IMR-90 (cell line): ENCODE data around the gene TNFAIP8L1. TPM values are rescaled to one million over a fixed set of nuclear protein-coding genes. Genes with fewer than 3 reads are reported as not detected.

ENCODE experiments used
- ATAC-seq: fragments of 200-7000 bp; cut with Tn5 transposase; 2 replicates; pipeline ENCODE4 v1.9.1; 2020; ENCODE audit warnings: low read depth, mild to moderate bottlenecking, moderate library complexity
- BruUV-seq: library from RNA; stranded (reverse); fragments of 400-500 nt; replicated peaks from 2 replicates; lab custom pipeline; 2021; lab: Mats Ljungman, UMichigan
- CTCF ChIA-PET: fragments of 300-600 bp; formaldehyde crosslinking; extraction: SDS; loops from one replicate; lab custom pipeline; 2021; ENCODE audit warnings: antibody characterized with exemption; lab: Yijun Ruan, JAX
- POLR2A ChIA-PET: fragments of 300-600 bp; sonication (Branson Sonifier 250); formaldehyde crosslinking; loops from one replicate; lab custom pipeline; 2022; ENCODE audit warnings: antibody characterized with exemption; ENCODE audit not compliant: unreplicated experiment; lab: Charles Lee
- DNase-seq: peaks from one replicate; pipeline ENCODE4 v3.0.0; 2013
- H2AFZ ChIP-seq: replicated peaks from 2 replicates; pipeline ENCODE3; 2013; ENCODE audit warnings: low read length, mild to moderate bottlenecking; ENCODE audit not compliant: poor library complexity
- H2AK5ac ChIP-seq: 2 replicates; pipeline ENCODE4 v1.6.1; 2013; ENCODE audit warnings: low read depth, low read length, inconsistent platforms
- H2AK9ac ChIP-seq: replicated peaks from 2 replicates; pipeline ENCODE3; 2013; ENCODE audit warnings: mild to moderate bottlenecking, low read depth, low read length, moderate library complexity; ENCODE audit not compliant: poor library complexity
- H2BK120ac ChIP-seq: 2 replicates; pipeline ENCODE4 v1.6.1; 2013; ENCODE audit warnings: low read depth, low read length, inconsistent platforms
- H2BK15ac ChIP-seq: 3 replicates; pipeline ENCODE4 v1.6.1; 2013; ENCODE audit warnings: low read depth, low read length, inconsistent platforms
- H2BK20ac ChIP-seq: 2 replicates; pipeline ENCODE4 v1.6.1; 2013; ENCODE audit warnings: low read depth, mild to moderate bottlenecking, inconsistent platforms, low read length, moderate library complexity
- H2BK5ac ChIP-seq: 2 replicates; pipeline ENCODE4 v1.6.1; 2013; ENCODE audit warnings: mild to moderate bottlenecking, low read depth, low read length, inconsistent platforms; ENCODE audit not compliant: poor library complexity, severe bottlenecking
- H3K14ac ChIP-seq: replicated peaks from 2 replicates; pipeline ENCODE4 v1.6.1; 2013; ENCODE audit warnings: low read depth, low read length, inconsistent platforms
- H3K18ac ChIP-seq: 2 replicates; pipeline ENCODE4 v1.6.1; 2013; ENCODE audit warnings: low read depth, low read length, control low read depth
- H3K23ac ChIP-seq: 2 replicates; pipeline ENCODE4 v1.6.1; 2013; ENCODE audit warnings: low read depth, low read length, inconsistent platforms
- H3K27ac ChIP-seq: 2 replicates; pipeline ENCODE4 v1.5.1; 2013; ENCODE audit warnings: mild to moderate bottlenecking, control low read depth, low read length; ENCODE audit not compliant: insufficient read depth
- H3K27me3 ChIP-seq: 2 replicates; pipeline ENCODE4 v1.6.1; 2013; ENCODE audit warnings: low read length; ENCODE audit not compliant: control insufficient read depth, insufficient read depth
- H3K36me3 ChIP-seq: 2 replicates; pipeline ENCODE4 v1.6.1; 2013; ENCODE audit warnings: low read length, mixed read lengths; ENCODE audit not compliant: control insufficient read depth, insufficient read depth
- H3K4ac ChIP-seq: 2 replicates; pipeline ENCODE4 v1.6.1; 2013; ENCODE audit warnings: low read depth, low read length, inconsistent platforms
- H3K4me1 ChIP-seq: 2 replicates; pipeline ENCODE4 v1.6.1; 2013; ENCODE audit warnings: low read length, mixed read lengths; ENCODE audit not compliant: control insufficient read depth, insufficient read depth
- H3K4me2 ChIP-seq: 2 replicates; pipeline ENCODE4 v1.6.1; 2013; ENCODE audit warnings: low read depth, mild to moderate bottlenecking, control low read depth, low read length, moderate library complexity
- H3K4me3 ChIP-seq: 2 replicates; pipeline ENCODE4 v1.5.1; 2013; ENCODE audit warnings: low read depth, mild to moderate bottlenecking, control low read depth, low read length, moderate library complexity; ENCODE audit not compliant: insufficient read depth
- H3K56ac ChIP-seq: 2 replicates; pipeline ENCODE4 v1.6.1; 2013; ENCODE audit warnings: low read length, inconsistent platforms; ENCODE audit not compliant: insufficient read depth; ENCODE audit errors: extremely low read depth
- H3K79me1 ChIP-seq, 2 experiments: 2 replicates each; pipeline ENCODE4 v1.6.1; 2013; ENCODE audit warnings: low read length in 2 of 2, inconsistent platforms in 1 of 2, low read depth in 1 of 2
- H3K9ac ChIP-seq: 2 replicates; pipeline ENCODE4 v1.6.1; 2013; ENCODE audit warnings: low read depth, low read length, control low read depth
- H3K9me1 ChIP-seq: 2 replicates; pipeline ENCODE4 v1.6.1; 2013; ENCODE audit warnings: low read length, inconsistent platforms; ENCODE audit not compliant: insufficient read depth
- H3K9me3 ChIP-seq: 2 replicates; pipeline ENCODE4 v1.6.1; 2013; ENCODE audit warnings: low read length; ENCODE audit not compliant: control insufficient read depth, insufficient read depth
- H4K20me1 ChIP-seq: 2 replicates; pipeline ENCODE4 v1.6.1; 2013; ENCODE audit warnings: low read length, inconsistent platforms; ENCODE audit not compliant: insufficient read depth
- H4K5ac ChIP-seq: 2 replicates; pipeline ENCODE4 v1.6.1; 2013; ENCODE audit warnings: mild to moderate bottlenecking, low read depth, low read length, control low read depth
- H4K8ac ChIP-seq, 2 experiments: 2 replicates each; pipeline ENCODE4 v1.6.1; 2013; ENCODE audit warnings: low read depth in 2 of 2, low read length in 2 of 2, control low read depth in 1 of 2, inconsistent platforms in 1 of 2
- H4K91ac ChIP-seq: 2 replicates; pipeline ENCODE4 v1.6.1; 2013; ENCODE audit warnings: low read depth, low read length, inconsistent platforms; ENCODE audit not compliant: insufficient read depth
- CTCF ChIP-seq: conservative IDR thresholded peaks from 2 replicates; pipeline ENCODE4 v1.5.1; 2012; ENCODE audit warnings: mild to moderate bottlenecking, low read depth, low read length, improper control_type of control experiment
- MAFK ChIP-seq: IDR thresholded peaks from 2 replicates; pipeline ENCODE4 v1.6.1; 2012; ENCODE audit warnings: low read depth, low read length, improper control_type of control experiment
- NFE2L2 ChIP-seq: fragments of 150-350 bp; IDR thresholded peaks from 2 replicates; pipeline ENCODE4 v1.6.1; 2016; ENCODE audit warnings: low read depth, mild to moderate bottlenecking, low read length
- RFX5 ChIP-seq: IDR thresholded peaks from 2 replicates; pipeline ENCODE4 v1.8.0; 2012; ENCODE audit warnings: low read depth, mild to moderate bottlenecking, low read length, moderate library complexity
- USF2 ChIP-seq: fragments of 150-350 bp; IDR thresholded peaks from 2 replicates; pipeline ENCODE4 v1.6.1; 2017; ENCODE audit warnings: mild to moderate bottlenecking, antibody characterized with exemption, low read length, low read depth
- WGBS, 2 experiments: methylation state at CpG; one replicate each; pipeline versions ENCODE4 v1.1.5 to v1.1.7; 2013; ENCODE audit warnings: missing lambda C conversion rate in 2 of 2; ENCODE audit not compliant: insufficient read length in 1 of 2; ENCODE audit errors: extremely low coverage in 2 of 2; 5-methylcytosine and 5-hydroxymethylcytosine counted together
- dilution Hi-C: fragments of 300-500 bp; cut with HindIII; formaldehyde crosslinking; loops from one replicate; pipeline ENCODE4 v1.14.3; 2018; ENCODE audit warnings: low sequenced_read_pairs; ENCODE audit not compliant: unreplicated experiment
- in situ Hi-C: fragments of 300-500 bp; cut with MboI; formaldehyde crosslinking; loops from 3 replicates; pipeline ENCODE4 v1.14.3; 2019; ENCODE audit warnings: low sequenced_read_pairs, inconsistent platforms, mixed read lengths
- intact Hi-C: fragments of 100-400 bp; cut with micrococcal nuclease; formaldehyde crosslinking; loops from 2 replicates; pipeline ENCODE4 v1.10.0; 2022
- polyA plus RNA-seq, 3 experiments: library from polyadenylated mRNA; depleted of rRNA; stranded (reverse); fragments of >200 nt; gene quantifications; 2 replicates each; pipeline ENCODE4 v1.2.3, GENCODE V29; 2012; ENCODE audit warnings: low replicate concordance in 1 of 3
- total RNA-seq: library from RNA; depleted of rRNA; stranded (reverse); fragments of >200 nt; gene quantifications from 2 replicates; pipeline ENCODE4 v1.2.3, GENCODE V29; 2012

The TNFAIP8L1 gene
- total and polyA plus RNA-seq, 2 of the 4 experiments (the other 2 are of a cell fraction), result 2.5 to 6.0 TPM

- ChIA-PET CTCF (no interaction called here), POLR2A (no interaction called here)
- no peak overlapping the region for H2AFZ ChIP-seq
- H3K9ac ChIP-seq, result no peak overlapping the region
- no peak overlapping the region for H4K91ac ChIP-seq
- H2AK9ac ChIP-seq, result no peak overlapping the region
- H2AK5ac ChIP-seq, result no peak overlapping the region
- H4K5ac ChIP-seq, result no peak overlapping the region
- 89% methylated on average over 4 of the region's 14 CpGs; no CpG with 5 or more reads in 1 of the 2 experiments for WGBS, 2 experiments
- no peaks in the 10 kb centered on the region for H3K27me3 ChIP-seq
- H3K23ac ChIP-seq, result no peak overlapping the region
- DNase-seq (no peak), ATAC-seq (no peak)
- no peak overlapping the region for H2BK5ac ChIP-seq
- no peak overlapping the region for H3K4ac ChIP-seq
- no peak for TF ChIP-seq MAFK
- TF ChIP-seq CTCF, result no peak
- no peak for TF ChIP-seq NFE2L2
- TF ChIP-seq RFX5, result no peak
- no peak for TF ChIP-seq USF2
- dilution Hi-C loops, result no loop called here
- H3K79me1 ChIP-seq, result peaks cover 20 to 37% of the 10 kb centered on the region in 2 experiments
- H3K4me1 ChIP-seq, result peaks cover 4% of the 10 kb centered on the region; the same call in 1 of the 2 replicates
- no peak overlapping the region for H3K14ac ChIP-seq
- no peaks in the 10 kb centered on the region; the same call in 1 of the 2 replicates for H3K9me1 ChIP-seq
- H3K56ac ChIP-seq, result no peak overlapping the region
- no peak overlapping the region for H2BK120ac ChIP-seq
- H3K9me3 ChIP-seq, result no peaks in the 10 kb centered on the region
- H4K8ac ChIP-seq, result no peak overlapping the region
- BruUV-seq, result no TSS peak
- no peak overlapping the region for H2BK20ac ChIP-seq
- H3K4me3 ChIP-seq, result no peak overlapping the region
- intact Hi-C loops, result no loop called here
- no peak overlapping the region for H3K18ac ChIP-seq
- in situ Hi-C loops, result no loop called here
- no peaks in the 10 kb centered on the region for H3K36me3 ChIP-seq
- H3K27ac ChIP-seq, result no peak overlapping the region
- no peak overlapping the region for H2BK15ac ChIP-seq
- H3K4me2 ChIP-seq, result no peak overlapping the region
- H4K20me1 ChIP-seq, result peaks cover 2% of the 10 kb centered on the region; the same call in 1 of the 2 replicates
Observed at GRCh38 chr19:4641132-4641531, 1.8 kb downstream of the TNFAIP8L1 start.
